Aorta (tissue), 5 donors: ENCODE data around the gene SPRR2D. TPM values are rescaled to one million over a fixed set of nuclear protein-coding genes. Genes with fewer than 3 reads are reported as not detected.
"Not testable (repeated sequence)": the region's sequence is repeated elsewhere in the genome, so short reads cannot be mapped to it uniquely, and the experiment has no call there.

Experiments used
- ATAC-seq: fragments of 200-7000 bp; cut with Tn5 transposase; one replicate; pipeline ENCODE4 v1.9.1; 2022; ENCODE audit warnings: moderate library complexity; ENCODE audit not compliant: low FRiP score
- DNase-seq, 2 donors: peaks; one replicate each; pipeline ENCODE4 v3.0.0-alpha.2; 2020
- H3K27ac ChIP-seq, 2 donors: one replicate each; pipeline ENCODE4 v1.5.1; 2013; ENCODE audit warnings: low read length in 2 of 2, mild to moderate bottlenecking in 2 of 2, moderate library complexity in 2 of 2, control low read depth in 1 of 2, inconsistent platforms in 1 of 2, low read depth in 1 of 2
- H3K27me3 ChIP-seq, 2 donors: one replicate each; pipeline ENCODE4 v1.6.1; 2013; ENCODE audit warnings: control low read depth in 1 of 2, low read length in 1 of 2, mild to moderate bottlenecking in 1 of 2, moderate library complexity in 1 of 2; ENCODE audit not compliant: insufficient read depth in 2 of 2, control insufficient read depth in 1 of 2
- H3K36me3 ChIP-seq, 2 donors: one replicate each; pipeline ENCODE4 v1.6.1; 2013; ENCODE audit warnings: control low read depth in 1 of 2, low read length in 1 of 2, mild to moderate bottlenecking in 1 of 2; ENCODE audit not compliant: insufficient read depth in 2 of 2, control insufficient read depth in 1 of 2
- H3K4me1 ChIP-seq, 2 donors: one replicate each; pipeline ENCODE4 v1.6.1; 2013; ENCODE audit warnings: low read length in 2 of 2, control low read depth in 1 of 2, mild to moderate bottlenecking in 1 of 2, moderate library complexity in 1 of 2; ENCODE audit not compliant: insufficient read depth in 2 of 2, control insufficient read depth in 1 of 2
- H3K4me3 ChIP-seq, 2 donors: one replicate each; pipeline ENCODE4 v1.5.1; 2013; ENCODE audit warnings: low read length in 2 of 2, control low read depth in 1 of 2, mild to moderate bottlenecking in 1 of 2
- H3K9me3 ChIP-seq: one replicate; pipeline ENCODE4 v1.6.1; 2013; ENCODE audit warnings: mild to moderate bottlenecking, low read length; ENCODE audit not compliant: control insufficient read depth
- WGBS, 2 donors: extraction: QIAGEN DNeasy Blood & Tissue Kit; methylation state at CpG; one replicate each; pipeline ENCODE4 v1.1.7; 2013; 5-methylcytosine and 5-hydroxymethylcytosine counted together
- intact Hi-C, 2 donors: fragments of 100-400 bp; cut with DNase I; formaldehyde crosslinking; loops; one replicate each; pipeline versions ENCODE4 v1.14.2 to v1.15.0; 2022
- polyA plus RNA-seq, 2 donors: library from polyadenylated mRNA; stranded (reverse); fragments of 200-250 nt; gene quantifications; one replicate each; pipeline ENCODE4 v1.2.3, GENCODE V29; 2013
- total RNA-seq, 2 donors: library from RNA; stranded (reverse); fragmentation: NEBNext Ultra II Directional; extraction: Animal tissue kit (Norgen Biotek cat#: 25700); gene quantifications; one replicate each; pipeline ENCODE4 v1.2.1, GENCODE V29; 2021
- donor health status: healthy with polysubstance abuse.
- donor health status: Bipolar disorder and iron deficiency.
- donor health status: DM: no; HTN: no; CAD: no.
- donor health status: DM: no; HTN: no; CAD: no.
- donor health status: DM: yes; HTN: yes; CAD: no.

Gene SPRR2D
- total and polyA plus RNA-seq, 4 donors = 0.56 to 2.6 TPM; not detected in 2

DNA sequence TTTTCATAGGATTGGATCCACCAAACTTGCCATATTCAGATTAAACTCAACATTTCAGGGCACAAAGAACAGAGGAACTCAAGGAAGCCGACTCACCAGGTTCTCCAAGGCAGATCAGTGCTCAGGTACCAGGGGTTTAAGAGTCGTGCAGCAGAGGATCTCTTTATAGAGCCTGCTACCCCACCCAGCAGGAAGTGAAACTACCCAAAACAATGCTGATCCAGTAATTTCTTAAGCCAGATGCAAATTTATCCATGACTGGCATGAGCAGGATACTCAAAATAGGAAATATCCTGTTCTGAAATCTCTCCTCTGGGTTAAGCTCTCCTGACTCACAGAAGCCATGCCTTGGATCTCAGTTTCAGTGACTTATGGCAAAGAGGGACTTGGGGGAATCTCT is 16.5 kb upstream of the SPRR2D start, which contains the start of gene SPRR2A:
Gene SPRR2A, minus strand, starts transcription at position 138 of the 400 bp plus-strand sequence. CDS start 777 bp downstream, outside the sequence.
- no peak for ATAC-seq
- intact Hi-C loops = no loop called here
- H3K27ac ChIP-seq = no peak within 1 kb of the TSS

DNA sequence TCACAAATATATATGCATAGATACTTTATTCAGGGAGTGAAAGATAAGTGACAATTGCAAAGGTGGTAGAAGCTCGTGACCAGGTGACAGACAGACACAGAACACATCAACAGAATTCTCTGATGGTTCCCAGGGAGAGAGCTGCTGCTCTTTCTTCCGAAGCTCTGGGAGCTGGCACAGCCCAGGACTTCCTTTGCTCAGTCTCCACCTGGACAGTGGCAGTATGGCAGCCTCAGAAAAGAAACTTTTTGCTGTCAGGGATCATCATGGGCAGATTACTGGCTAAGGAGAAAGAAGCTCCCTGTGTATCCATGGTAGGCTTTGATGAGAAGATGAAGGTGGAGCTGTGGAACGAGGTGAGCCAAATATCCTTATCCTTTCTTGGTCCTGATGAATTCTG is 15.2 kb upstream of the SPRR2D start:
- 54 to 64% methylated on average over 3 of the region's 3 CpGs for WGBS, 2 donors
- H3K27me3 ChIP-seq, DNase-seq, H3K4me1 ChIP-seq, ATAC-seq, intact Hi-C loops, H3K9me3 ChIP-seq, H3K4me3 ChIP-seq, H3K36me3 ChIP-seq, H3K27ac ChIP-seq: not testable (repeated sequence)

More for the DNA sequence above, 16.5 kb upstream of the SPRR2D start, which contains the start of gene SPRR2A:
- no peaks in the 10 kb centered on the region for H3K9me3 ChIP-seq
- 58 to 59% methylated on average over 2 of the region's 2 CpGs for WGBS, 2 donors
- no peak for DNase-seq
- H3K36me3 ChIP-seq = no peaks in the 10 kb centered on the region
- no peaks in the 10 kb centered on the region for H3K27me3 ChIP-seq
- no peaks in the 10 kb centered on the region for H3K4me1 ChIP-seq
- H3K4me3 ChIP-seq = no peak within 1 kb of the TSS

DNA sequence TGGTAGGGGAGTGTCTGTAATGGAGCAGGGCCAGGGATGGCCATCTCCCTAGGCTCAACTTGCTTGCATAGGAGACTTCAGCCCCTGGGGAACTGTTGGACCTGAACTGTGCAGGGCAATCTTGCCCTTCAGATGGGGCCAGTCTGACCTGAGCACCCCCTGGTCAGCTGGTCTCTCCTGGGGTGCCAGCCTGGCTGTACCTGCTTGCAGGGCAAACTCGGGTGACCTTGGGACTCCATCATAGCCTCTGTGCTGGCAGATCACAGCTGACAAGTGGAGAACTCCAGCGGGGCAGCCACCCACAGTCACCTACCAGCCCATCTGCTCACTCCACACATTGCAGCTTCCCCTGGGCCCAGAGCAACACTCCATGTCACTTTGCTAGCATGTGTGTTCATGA is 8.3 kb upstream of the SPRR2D start:
- intact Hi-C loops = no loop called here
- whole genome bisulfite sequencing, 2 donors = 79 to 82% methylated on average over 2 of the region's 2 CpGs
- no peaks in the 10 kb centered on the region for H3K36me3 ChIP-seq
- H3K27me3 ChIP-seq = no peaks in the 10 kb centered on the region
- DNase-seq (no peak), ATAC-seq (no peak)
- no peak overlapping the region for H3K4me3 ChIP-seq
- H3K27ac ChIP-seq = no peak overlapping the region
- no peaks in the 10 kb centered on the region for H3K4me1 ChIP-seq
- no peaks in the 10 kb centered on the region for H3K9me3 ChIP-seq

DNA sequence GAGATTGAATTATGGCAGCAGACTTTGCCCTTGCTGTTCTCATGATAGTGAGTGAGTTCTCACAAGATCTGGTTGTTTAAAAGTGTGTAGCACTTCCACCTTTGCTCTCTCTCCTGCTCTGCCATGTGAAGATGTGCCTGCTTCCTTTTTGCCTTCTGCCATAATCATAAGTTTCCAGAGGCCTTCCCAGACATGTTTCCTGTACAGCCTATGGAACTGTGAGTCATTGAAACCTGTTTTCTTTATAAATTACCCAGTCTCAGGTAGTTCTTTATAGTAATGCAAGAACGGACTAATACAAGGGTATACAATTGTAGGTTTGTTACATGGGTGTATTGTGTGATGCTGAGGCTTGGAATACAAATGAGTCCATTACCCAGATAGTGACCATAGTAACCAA is 5.7 kb downstream of the SPRR2D start:
- ATAC-seq (no peak), DNase-seq (no peak)
- H3K27me3 ChIP-seq = no peaks in the 10 kb centered on the region
- H3K4me3 ChIP-seq = no peak overlapping the region
- H3K27ac ChIP-seq = no peak overlapping the region
- 77% methylated on average over 1 of the region's 1 CpG for WGBS, 2 donors
- H3K4me1 ChIP-seq = no peaks in the 10 kb centered on the region
- intact Hi-C loops = no loop called here
- H3K36me3 ChIP-seq = no peaks in the 10 kb centered on the region
- no peaks in the 10 kb centered on the region for H3K9me3 ChIP-seq

DNA sequence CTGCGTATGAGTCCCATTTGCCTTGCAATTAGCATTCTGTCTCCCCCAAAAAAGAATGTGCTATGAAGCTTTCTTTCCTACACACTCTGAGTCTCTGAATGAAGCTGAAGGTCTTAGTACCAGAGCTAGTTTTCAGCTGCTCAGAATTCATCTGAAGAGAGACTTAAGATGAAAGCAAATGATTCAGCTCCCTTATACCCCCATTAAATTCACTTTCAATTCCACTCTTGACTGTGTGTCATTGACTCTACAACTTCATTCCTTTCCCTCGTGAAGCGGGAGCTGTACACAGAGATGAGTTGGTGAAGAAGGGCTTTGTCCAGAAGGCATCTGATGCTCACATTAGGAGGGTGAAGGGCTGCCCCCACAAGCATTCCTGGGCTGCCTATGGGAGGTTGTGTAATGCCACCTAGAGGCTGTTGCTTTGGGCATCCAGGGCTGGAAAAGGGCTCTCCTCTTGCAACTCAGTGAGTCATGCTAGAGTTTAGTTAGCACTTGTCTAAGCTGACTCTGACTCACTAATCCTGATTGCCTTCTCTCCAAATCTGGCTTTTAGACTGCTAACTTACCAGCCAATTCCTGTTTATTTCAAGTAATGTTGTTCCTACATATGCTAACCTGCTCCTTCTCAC is 8.1 kb downstream of the SPRR2D start:
- no peak for ATAC-seq

DNA sequence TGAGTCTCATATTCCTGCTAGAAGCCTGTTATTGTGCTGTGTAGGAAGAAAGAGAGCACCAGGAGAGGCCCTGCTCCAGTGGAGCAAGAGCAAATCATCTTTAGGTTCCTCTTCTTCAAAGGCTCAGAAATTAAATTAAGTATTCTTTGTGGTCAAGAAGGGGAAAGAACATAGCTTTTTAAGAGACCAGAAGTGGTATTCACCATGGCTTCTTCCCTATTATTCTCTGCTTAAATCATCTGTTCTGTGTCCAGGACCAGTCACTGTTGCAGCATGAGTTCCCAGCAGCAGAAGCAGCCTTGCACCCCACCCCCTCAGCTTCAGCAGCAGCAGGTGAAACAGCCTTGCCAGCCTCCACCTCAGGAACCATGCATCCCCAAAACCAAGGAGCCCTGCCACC is 8.8 kb downstream of the SPRR2D start:
- DNase-seq (no peak), ATAC-seq (no peak)
- Histone ChIP-seq H3K36me3 (no peaks in the 10 kb centered on the region), H3K27me3 (no peaks in the 10 kb centered on the region), H3K27ac (no peak overlapping the region), H3K9me3 (no peaks in the 10 kb centered on the region), H3K4me3 (no peak overlapping the region), H3K4me1 (no peaks in the 10 kb centered on the region)
- intact Hi-C loops = no loop called here

More for the DNA sequence above, 8.1 kb downstream of the SPRR2D start:
- DNase-seq = no peak
- H3K36me3 ChIP-seq = no peaks in the 10 kb centered on the region
- H3K4me1 ChIP-seq = no peaks in the 10 kb centered on the region
- H3K4me3 ChIP-seq = no peak overlapping the region
- H3K27ac ChIP-seq = no peak overlapping the region
- intact Hi-C loops = no loop called here
- H3K27me3 ChIP-seq = no peaks in the 10 kb centered on the region
- 28 to 43% methylated on average over 3 of the region's 3 CpGs for WGBS, 2 donors
- no peaks in the 10 kb centered on the region for H3K9me3 ChIP-seq

DNA sequence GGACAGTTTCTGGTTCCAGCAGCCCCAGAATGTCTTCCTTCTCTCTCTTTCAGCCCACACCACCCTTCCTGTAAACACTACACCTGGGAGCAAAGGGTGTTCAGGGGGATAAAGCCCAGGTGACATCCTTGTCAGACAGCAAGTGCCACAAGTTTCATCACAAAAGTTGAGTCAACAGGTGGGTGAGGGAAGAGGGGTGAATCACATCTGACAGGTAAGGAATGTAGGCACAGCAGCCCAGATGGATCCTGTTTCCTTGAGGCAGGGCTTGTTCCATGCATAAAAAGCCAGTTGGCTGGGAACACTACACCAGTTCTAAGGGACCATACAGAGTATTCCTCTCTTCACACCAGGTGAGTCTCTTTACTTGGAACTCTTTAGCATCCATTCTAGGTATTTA is 10.0 kb downstream of the SPRR2D start, which contains the start of gene SPRR1B:
Gene SPRR1B, plus strand, starts transcription at position 309 of the 400 bp plus-strand sequence. CDS start 1,143 bp downstream, outside the sequence.
- H3K27ac ChIP-seq = no peak within 1 kb of the TSS
- no peaks in the 10 kb centered on the region for H3K4me1 ChIP-seq
- intact Hi-C loops = no loop called here
- no peaks in the 10 kb centered on the region for H3K27me3 ChIP-seq
- H3K9me3 ChIP-seq = no peaks in the 10 kb centered on the region
- ATAC-seq (no peak), DNase-seq (no peak)
- no peak within 1 kb of the TSS for H3K4me3 ChIP-seq
- no peaks in the 10 kb centered on the region for H3K36me3 ChIP-seq

DNA sequence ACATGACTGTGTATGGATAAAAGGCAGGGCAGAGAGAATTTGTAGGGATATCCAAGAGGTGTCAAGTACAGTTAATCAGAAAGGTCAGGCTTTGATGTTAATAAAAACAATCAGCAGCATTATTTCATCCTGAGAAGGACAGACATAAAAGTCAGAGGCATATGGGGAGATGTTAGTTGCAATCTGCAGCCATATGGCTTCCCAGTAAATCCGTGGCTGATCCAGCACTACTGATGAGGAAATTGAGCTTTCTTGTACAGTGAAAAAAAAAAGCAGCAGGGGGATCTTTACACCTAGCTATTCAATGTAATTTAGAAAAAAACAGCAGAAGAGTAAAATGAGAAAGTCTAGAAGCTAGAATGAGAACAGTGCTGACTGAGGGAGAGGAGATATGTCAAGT is 12.2 kb downstream of the SPRR2D start:
- 43 to 62% methylated on average over 1 of the region's 1 CpG for WGBS, 2 donors
- intact Hi-C loops = no loop called here
- H3K27ac ChIP-seq = no peak overlapping the region
- ATAC-seq (no peak), DNase-seq (no peak)
- no peaks in the 10 kb centered on the region for H3K4me1 ChIP-seq
- no peaks in the 10 kb centered on the region for H3K27me3 ChIP-seq
- no peaks in the 10 kb centered on the region for H3K9me3 ChIP-seq
- H3K36me3 ChIP-seq = no peaks in the 10 kb centered on the region
- no peak overlapping the region for H3K4me3 ChIP-seq

DNA sequence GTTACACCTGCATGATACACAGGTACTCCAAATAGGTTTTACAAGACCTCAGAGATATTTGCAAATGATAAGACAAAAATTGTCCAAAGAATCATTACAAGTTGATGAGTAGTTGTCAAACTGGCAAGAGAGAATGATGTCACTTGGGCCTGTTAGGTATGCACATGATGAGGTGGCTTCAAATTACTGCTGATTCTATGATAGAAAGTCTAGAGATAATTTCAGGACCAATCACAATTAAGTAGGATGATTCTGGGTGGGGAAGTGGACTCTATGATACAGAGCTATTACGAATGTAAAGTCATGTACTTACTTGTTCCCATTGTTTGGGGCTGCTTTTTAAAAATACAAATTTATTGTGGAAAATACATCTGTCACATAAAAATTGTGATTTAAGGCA is 15.1 kb downstream of the SPRR2D start:
- WGBS, 2 donors = 84 to 85% methylated on average over 1 of the region's 1 CpG
- ATAC-seq = no peak
- H3K27me3 ChIP-seq = no peaks in the 10 kb centered on the region

More for the DNA sequence above, 15.1 kb downstream of the SPRR2D start:
- Histone ChIP-seq H3K36me3 (no peaks in the 10 kb centered on the region), H3K4me3 (no peak overlapping the region), H3K27ac (no peak overlapping the region), H3K9me3 (no peaks in the 10 kb centered on the region), H3K4me1 (no peaks in the 10 kb centered on the region)
- intact Hi-C loops = no loop called here
- no peak for DNase-seq
